D721Med (cell line): Measurements from ENCODE around the gene CADPS.

ENCODE experiments used
- DNase-seq: peaks from one replicate; pipeline ENCODE4 v3.0.0; 2011; ENCODE audit warnings: low spot score; ENCODE audit not compliant: insufficient read length
- FAIRE-seq: peaks from 2 replicates; lab custom pipeline; 2011; peaks lifted over from hg19 to GRCh38; lab: Jason Lieb, UNC
- CTCF ChIP-seq: IDR thresholded peaks from 2 replicates; pipeline ENCODE4 v1.5.1; 2012; ENCODE audit warnings: mild to moderate bottlenecking, control low read depth; ENCODE audit not compliant: insufficient read depth; ENCODE audit errors: missing control alignments

Gene CADPS

GRCh38 chr3:62699728-62700127, 175.5 kb downstream of the CADPS start:
- DNase-seq (no peak), FAIRE-seq (no peak)
- no peak for TF ChIP-seq CTCF

DNA sequence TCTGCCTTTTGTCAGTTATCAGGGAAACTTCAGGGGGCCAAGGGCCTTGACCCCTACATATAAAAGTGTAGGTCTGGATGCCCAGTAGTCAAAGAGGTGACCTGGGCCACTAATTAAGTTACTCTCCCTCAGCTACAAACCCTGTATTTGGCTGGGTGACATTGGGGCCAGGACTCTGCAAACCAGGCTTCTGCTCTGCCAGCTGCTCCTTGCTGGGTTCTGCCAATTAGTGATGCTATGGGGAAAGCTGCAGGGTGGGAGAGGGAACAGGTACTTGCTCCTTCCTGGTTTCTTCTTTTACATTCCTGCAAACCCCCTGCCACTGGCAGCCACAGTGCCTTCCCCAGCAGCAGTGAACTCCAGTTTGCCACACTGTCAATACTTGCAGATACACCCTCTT, 179.2 kb downstream of the CADPS start:
- no peak for TF ChIP-seq CTCF
- no peak for FAIRE-seq
- DNase-seq: no peak

GRCh38 chr3:62688812-62689211, 186.4 kb downstream of the CADPS start:
- no peak for TF ChIP-seq CTCF
- DNase-seq (no peak), FAIRE-seq (no peak)

DNA sequence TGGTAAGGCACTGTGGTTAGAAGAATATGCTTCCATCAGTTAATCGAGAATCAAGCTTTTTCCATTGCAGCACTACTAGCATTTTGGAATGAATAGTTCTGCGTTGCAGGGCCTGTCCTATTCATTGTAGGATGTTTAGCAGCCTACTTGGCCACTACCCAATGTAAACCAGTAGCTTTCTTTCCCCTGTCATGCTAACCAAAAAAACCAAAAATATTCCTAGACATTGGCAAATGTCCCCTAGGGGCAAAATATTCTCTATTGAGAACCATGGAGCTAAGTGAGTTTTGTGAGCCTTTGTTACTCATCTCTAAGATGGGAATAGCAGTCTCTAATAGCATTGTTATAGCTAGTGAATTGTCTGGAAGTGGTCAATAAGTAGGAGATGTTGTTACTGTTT, 187.2 kb downstream of the CADPS start:
- no peak for TF ChIP-seq CTCF
- FAIRE-seq (no peak), DNase-seq (no peak)

GRCh38 chr3:62686503-62687294, 188.5 kb downstream of the CADPS start:
- peak; percentile 96 for FAIRE-seq
- TF ChIP-seq CTCF: no peak
- no peak for DNase-seq

- TF ChIP-seq CTCF: no peak
- no peak for DNase-seq
- FAIRE-seq: no peak
These were observed 192.4 kb downstream of the CADPS start for GRCh38 chr3:62682826-62683225.

DNA sequence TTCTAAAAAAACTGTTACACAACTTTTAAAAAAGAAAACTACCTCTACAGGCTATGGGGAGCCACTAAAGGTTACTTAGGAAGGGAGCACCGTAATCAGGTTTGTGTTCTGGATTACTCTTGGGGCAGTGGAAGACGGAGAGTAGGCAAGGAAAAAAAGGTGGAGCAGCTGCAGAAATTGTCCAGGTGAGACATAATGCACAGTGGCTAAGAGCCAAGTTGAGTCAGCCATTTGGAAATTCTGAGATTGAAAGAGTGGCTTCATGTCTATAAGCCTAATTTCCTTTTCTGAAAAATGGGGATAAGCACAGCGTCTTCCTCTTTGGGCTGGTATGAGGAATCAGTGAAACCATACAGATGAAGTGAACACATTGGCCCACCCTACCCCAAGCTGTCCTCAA, 195.2 kb downstream of the CADPS start:
- TF ChIP-seq CTCF: no peak
- no peak for FAIRE-seq
- DNase-seq: no peak
